Sciatic nerve (tissue), 2 donors: ENCODE results near the gene FBXL7. TPM values are rescaled to one million over a fixed set of nuclear protein-coding genes. Genes with fewer than 3 reads are reported as not detected.

Experiments used
- ATAC-seq: fragments of 200-7000 bp; cut with Tn5 transposase; one replicate; pipeline ENCODE4 v1.9.1; 2020; ENCODE audit warnings: mild to moderate bottlenecking, moderate library complexity
- DNase-seq: peaks from one replicate; pipeline ENCODE4 v3.0.0-alpha.2; 2020; ENCODE audit warnings: low spot score
- intact Hi-C: fragments of 100-400 bp; cut with DNase I; formaldehyde crosslinking; loops from one replicate; pipeline ENCODE4 v1.14.2; 2022
- total RNA-seq: library from RNA; stranded (reverse); fragmentation: NEBNext Ultra II Directional; extraction: Animal tissue kit (Norgen Biotek cat#: 25700); gene quantifications from one replicate; pipeline ENCODE4 v1.2.1, GENCODE V29; 2021
- donor health status: DM: no; HTN: no; CAD: no.
- donor health status: DM: no; HTN: no; CAD: no.

Gene FBXL7
- total RNA-seq, 1 donor from 2014 or later: 40.4 TPM

- intact Hi-C loops: no loop called here
- no peak for DNase-seq
- peak; percentile 80 for ATAC-seq
Measured at GRCh38 chr5:15933259-15934207, 433.6 kb downstream of the FBXL7 start.

GRCh38 chr5:15936505-15937245 lies 436.7 kb downstream of the FBXL7 start:
- no peak for ATAC-seq
- intact Hi-C loops: no loop called here
- DNase-seq: no peak

GRCh38 chr5:15937708-15938107 lies 437.7 kb downstream of the FBXL7 start:
- intact Hi-C loops: no loop called here
- DNase-seq (no peak), ATAC-seq (no peak)

GRCh38 chr5:15938186-15938585 lies 438.2 kb downstream of the FBXL7 start:
- no peak for DNase-seq
- intact Hi-C loops: no loop called here
- ATAC-seq: no peak

GRCh38 chr5:15938961-15939360 lies 439.0 kb downstream of the FBXL7 start:
- intact Hi-C loops: no loop called here
- no peak for DNase-seq
- no peak for ATAC-seq

GRCh38 chr5:15940905-15941304 lies 440.9 kb downstream of the FBXL7 start:
- intact Hi-C loops: no loop called here
- no peak for ATAC-seq
- no peak for DNase-seq

- intact Hi-C loops: no loop called here
- DNase-seq (no peak), ATAC-seq (no peak)
Measured at GRCh38 chr5:15943487-15943886, 443.5 kb downstream of the FBXL7 start.

- no peak for DNase-seq
- ATAC-seq: no peak
- intact Hi-C loops: no loop called here
Measured at GRCh38 chr5:15946026-15946425, 446.0 kb downstream of the FBXL7 start.

- no peak for ATAC-seq
- intact Hi-C loops: no loop called here
- DNase-seq: no peak
Measured at GRCh38 chr5:15948190-15948589, 448.2 kb downstream of the FBXL7 start.

GRCh38 chr5:15951126-15951525 lies 451.1 kb downstream of the FBXL7 start:
- intact Hi-C loops: no loop called here
- no peak for ATAC-seq
- DNase-seq: no peak

- DNase-seq: no peak
- intact Hi-C loops: no loop called here
- ATAC-seq: no peak
Measured at GRCh38 chr5:15951550-15951949, 451.6 kb downstream of the FBXL7 start.

GRCh38 chr5:15956622-15957021 lies 456.6 kb downstream of the FBXL7 start:
- ATAC-seq (no peak), DNase-seq (no peak)
- intact Hi-C loops: no loop called here

GRCh38 chr5:15957124-15957523 lies 457.1 kb downstream of the FBXL7 start:
- ATAC-seq (no peak), DNase-seq (no peak)
- intact Hi-C loops: no loop called here

- intact Hi-C loops: no loop called here
- no peak for DNase-seq
- ATAC-seq: no peak
Measured at GRCh38 chr5:15959370-15960164, 459.6 kb downstream of the FBXL7 start.

- no peak for ATAC-seq
- DNase-seq: no peak
- intact Hi-C loops: no loop called here
Measured at GRCh38 chr5:15966066-15966640, 466.2 kb downstream of the FBXL7 start.

GRCh38 chr5:15966651-15967050 lies 466.7 kb downstream of the FBXL7 start:
- no peak for ATAC-seq
- intact Hi-C loops: no loop called here
- DNase-seq: no peak

GRCh38 chr5:15968993-15969392 lies 469.0 kb downstream of the FBXL7 start:
- intact Hi-C loops: no loop called here
- ATAC-seq (no peak), DNase-seq (no peak)

GRCh38 chr5:15977851-15978250 lies 477.9 kb downstream of the FBXL7 start:
- intact Hi-C loops: no loop called here
- DNase-seq: no peak
- no peak for ATAC-seq

- DNase-seq: no peak
- intact Hi-C loops: no loop called here
- no peak for ATAC-seq
Measured at GRCh38 chr5:15980835-15981234, 480.9 kb downstream of the FBXL7 start.
